OCI-LY1 (cell line): ENCODE data around the gene ARG2.

Experiments
- CTCF ChIP-seq: fragments of 200-600 bp; sonication (generic), shearing (Covaris generic); IDR thresholded peaks from 2 replicates; pipeline ENCODE4 v1.5.1; 2017; ENCODE audit warnings: mild to moderate bottlenecking, antibody characterized with exemption, low read length, moderate library complexity, mixed read lengths
- EZH2 ChIP-seq: fragments of 200-600 bp; sonication (generic), shearing (Covaris generic); IDR thresholded peaks from 2 replicates; pipeline ENCODE4 v1.8.0; 2017; ENCODE audit warnings: borderline replicate concordance, mixed run types, mild to moderate bottlenecking, antibody characterized with exemption, low read length, moderate library complexity, mixed read lengths

GRCh38 chr14:67630938-67631337 lies 11.2 kb downstream of the ARG2 start:
- TF ChIP-seq CTCF (no peak), EZH2 (no peak)
